GM12878 (cell line): ENCODE data around the gene KCTD16. TPM values are rescaled to one million over a fixed set of nuclear protein-coding genes. Genes with fewer than 3 reads are reported as not detected.

Experiments
- ATAC-seq: fragments of 200-7000 bp; cut with Tn5 transposase; 3 replicates; pipeline ENCODE4 v1.9.1; 2020; ENCODE audit warnings: mild to moderate bottlenecking, moderate library complexity
- BruUV-seq: library from RNA; stranded (reverse); fragments of 400-500 nt; replicated peaks from 2 replicates; lab custom pipeline; 2021; lab: Mats Ljungman, UMichigan
- CTCF ChIA-PET: fragments of 300-600 bp; sonication (Branson Sonifier 250); formaldehyde crosslinking; extraction: SDS; loops from one replicate; lab custom pipeline; 2021; ENCODE audit warnings: inconsistent platforms; lab: Yijun Ruan, JAX
- POLR2A ChIA-PET: fragments of 350-600 bp; formaldehyde crosslinking; extraction: SDS; loops from one replicate; lab custom pipeline; 2021; ENCODE audit warnings: inconsistent platforms; lab: Charles Lee
- RAD21 ChIA-PET: fragments of 300-600 bp; sonication (Branson Sonifier 250); formaldehyde crosslinking; loops from one replicate; lab custom pipeline; 2023; ENCODE audit warnings: antibody characterized with exemption; ENCODE audit not compliant: unreplicated experiment; lab: Charles Lee
- SMC1A ChIA-PET: fragments of 300-600 bp; sonication (Branson Sonifier 250); formaldehyde crosslinking; loops from one replicate; lab custom pipeline; 2023; ENCODE audit not compliant: unreplicated experiment, uncharacterized antibody; lab: Charles Lee
- DNase-seq: peaks from one replicate; pipeline ENCODE4 v3.0.0-alpha.2; 2011; ENCODE audit warnings: low read depth, low spot score
- FAIRE-seq: peaks from 3 replicates; lab custom pipeline; 2011; peaks lifted over from hg19 to GRCh38; lab: Jason Lieb, UNC
- H2AFZ ChIP-seq: 2 replicates; pipeline ENCODE4 v1.6.0; 2011; ENCODE audit warnings: low read depth, low read length, control low read depth; ENCODE audit not compliant: control insufficient read depth
- H3K27ac ChIP-seq: 2 replicates; pipeline ENCODE4 v1.5.1; 2011; ENCODE audit warnings: control low read depth; ENCODE audit not compliant: control insufficient read depth, insufficient read depth
- H3K27me3 ChIP-seq, 2 experiments: replicated peaks in 1 of 2; 2 replicates each; pipeline versions ENCODE4 v1.6.0 to v1.6.1; 2011; ENCODE audit warnings: low read length in 1 of 2; ENCODE audit not compliant: control insufficient read depth in 2 of 2, insufficient read depth in 2 of 2
- H3K36me3 ChIP-seq, 2 experiments: 2 replicates each; pipeline ENCODE4 v1.5.1; 2011; ENCODE audit warnings: low read length in 1 of 2; ENCODE audit not compliant: control insufficient read depth in 2 of 2, insufficient read depth in 2 of 2
- H3K4me1 ChIP-seq: 2 replicates; pipeline ENCODE4 v1.6.1; 2011; ENCODE audit warnings: mild to moderate bottlenecking, low read length, moderate library complexity, mixed read lengths; ENCODE audit not compliant: control insufficient read depth, insufficient read depth
- H3K4me2 ChIP-seq: 2 replicates; pipeline ENCODE4 v1.6.0; 2011; ENCODE audit warnings: control low read depth; ENCODE audit not compliant: control insufficient read depth, insufficient read depth
- H3K4me3 ChIP-seq: fragments of 200-600 bp; sonication (generic); 2 replicates; pipeline ENCODE4 v1.5.1; 2016
- H3K79me2 ChIP-seq: 2 replicates; pipeline ENCODE4 v1.6.0; 2011; ENCODE audit warnings: low read length; ENCODE audit not compliant: control insufficient read depth, insufficient read depth
- H3K9ac ChIP-seq: 2 replicates; pipeline ENCODE4 v1.8.0; 2011; ENCODE audit warnings: low read length, control low read depth, mixed read lengths; ENCODE audit not compliant: control insufficient read depth, insufficient read depth
- H3K9me3 ChIP-seq: replicated peaks from 3 replicates; pipeline ENCODE4 v1.5.1; 2011; ENCODE audit warnings: mild to moderate bottlenecking, low read length; ENCODE audit not compliant: control insufficient read depth, insufficient read depth
- H4K20me1 ChIP-seq: 2 replicates; pipeline ENCODE4 v1.6.0; 2011; ENCODE audit not compliant: control insufficient read depth, insufficient read depth
- ATF7 ChIP-seq: fragments of 450-650 bp; IDR thresholded peaks from 2 replicates; pipeline ENCODE4 v1.6.1; 2016; ENCODE audit warnings: low read depth, mild to moderate bottlenecking
- FOXM1 ChIP-seq: IDR thresholded peaks from 2 replicates; pipeline ENCODE4 v1.6.1; 2012; ENCODE audit warnings: low read depth, mild to moderate bottlenecking, inconsistent platforms, low read length, moderate library complexity
- HDGF ChIP-seq: fragments of 450-650 bp; IDR thresholded peaks from 2 replicates; pipeline ENCODE4 v1.6.1; 2016; ENCODE audit warnings: antibody characterized with exemption
- IKZF2 ChIP-seq, 2 experiments: fragments of 450-650 bp; IDR thresholded peaks; 2 replicates each; pipeline ENCODE4 v1.6.1; 2017; ENCODE audit warnings: mild to moderate bottlenecking in 2 of 2, moderate library complexity in 2 of 2
- KDM1A ChIP-seq: fragments of 200-600 bp; sonication (generic); IDR thresholded peaks from 2 replicates; pipeline ENCODE4 v1.6.1; 2016; ENCODE audit warnings: borderline replicate concordance
- NFIC ChIP-seq: IDR thresholded peaks from 2 replicates; pipeline ENCODE4 v1.6.1; 2012; ENCODE audit warnings: low read depth, mild to moderate bottlenecking, inconsistent platforms, low read length, moderate library complexity
- NFYB ChIP-seq: IDR thresholded peaks from 2 replicates; pipeline ENCODE4 v1.6.1; 2011; ENCODE audit warnings: low read depth, mild to moderate bottlenecking, low read length, improper control_type of control experiment, moderate library complexity; ENCODE audit not compliant: insufficient read depth
- SP1 ChIP-seq: IDR thresholded peaks from one replicate; pipeline ENCODE4 v1.6.1; 2011; ENCODE audit warnings: low read depth, low read length
- ZBED1 ChIP-seq: IDR thresholded peaks from 2 replicates; pipeline ENCODE4 v1.6.1; 2016; ENCODE audit warnings: borderline replicate concordance
- WGBS: methylation state at CpG from one replicate; pipeline ENCODE4 v1.1.6; 2016; ENCODE audit warnings: low lambda C conversion rate; ENCODE audit not compliant: insufficient replicate concordance, insufficient coverage; ENCODE audit errors: missing lambda C conversion rate; 5-methylcytosine and 5-hydroxymethylcytosine counted together
- in situ Hi-C: fragments of 300-500 bp; cut with MboI; formaldehyde crosslinking; loops from 9 replicates; pipeline ENCODE4 v1.14.3; 2018; ENCODE audit warnings: mixed read lengths
- intact Hi-C: fragments of 100-400 bp; cut with micrococcal nuclease; formaldehyde crosslinking; loops from one replicate; pipeline ENCODE4 v1.14.2; 2022; ENCODE audit not compliant: unreplicated experiment
- polyA plus RNA-seq, 11 experiments: library from polyadenylated mRNA; depleted of rRNA in 4 of 11; unstranded in 6 of 11; stranded (reverse) in 5 of 11; fragments of >200 nt; fragmentation: Nextera tagmentation in 4 of 11; fragmentation: Illumina TruSeq in 1 of 11; extraction: Ambion mirVana in 4 of 11; extraction: Trizol in 1 of 11; gene quantifications; 1 replicate in 1 of 11; 2 replicates in 10 of 11; pipeline versions ENCODE4 v1.2.1 to v1.2.3, GENCODE V29; 2011 to 2016; ENCODE audit warnings: inconsistent platforms in 2 of 11, missing spikeins in 2 of 11, low read depth in 1 of 11
- total RNA-seq, 4 experiments: library from RNA; depleted of rRNA in 3 of 4; stranded (reverse); fragments of >200 nt in 3 of 4; fragmentation: Illumina TruSeq in 1 of 4; extraction: Trizol in 1 of 4; gene quantifications; 2 replicates each; pipeline versions ENCODE4 v1.2.1 to v1.2.3, GENCODE V29; 2013 to 2021
- TF ChIP-seq, protein P1 (sequence below): fragments of 450-650 bp; IDR thresholded peaks from 2 replicates; pipeline ENCODE4 v1.6.1; 2017; ENCODE audit warnings: mild to moderate bottlenecking, moderate library complexity

The KCTD16 gene
- total and polyA plus RNA-seq, 10 of the 15 experiments (the other 5 are each of a cell fraction or from before 2014, with no cell fraction given): 0.03 to 0.10 (median 0.06) TPM; not detected in 3

DNA sequence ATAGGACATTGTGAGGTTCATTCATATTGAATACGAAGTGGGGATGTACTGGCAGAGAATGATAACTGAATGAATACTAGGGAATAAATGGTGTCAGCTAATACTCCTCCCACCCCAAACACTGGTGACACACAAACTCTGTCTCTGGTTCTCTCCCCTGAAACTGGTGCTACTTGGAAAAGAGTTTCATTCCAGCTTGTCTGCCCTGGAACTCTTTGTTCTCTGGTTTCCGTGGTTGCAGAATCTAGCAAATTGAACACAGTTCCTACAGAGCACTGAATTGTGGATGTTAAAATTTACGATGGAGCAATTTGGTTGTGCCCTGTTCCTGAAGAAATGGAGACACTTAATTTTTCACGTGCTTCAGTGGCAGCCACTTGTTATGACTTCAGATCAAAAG is 181.7 kb downstream of the KCTD16 start (continued):
- TF ChIP-seq, protein P1, sequence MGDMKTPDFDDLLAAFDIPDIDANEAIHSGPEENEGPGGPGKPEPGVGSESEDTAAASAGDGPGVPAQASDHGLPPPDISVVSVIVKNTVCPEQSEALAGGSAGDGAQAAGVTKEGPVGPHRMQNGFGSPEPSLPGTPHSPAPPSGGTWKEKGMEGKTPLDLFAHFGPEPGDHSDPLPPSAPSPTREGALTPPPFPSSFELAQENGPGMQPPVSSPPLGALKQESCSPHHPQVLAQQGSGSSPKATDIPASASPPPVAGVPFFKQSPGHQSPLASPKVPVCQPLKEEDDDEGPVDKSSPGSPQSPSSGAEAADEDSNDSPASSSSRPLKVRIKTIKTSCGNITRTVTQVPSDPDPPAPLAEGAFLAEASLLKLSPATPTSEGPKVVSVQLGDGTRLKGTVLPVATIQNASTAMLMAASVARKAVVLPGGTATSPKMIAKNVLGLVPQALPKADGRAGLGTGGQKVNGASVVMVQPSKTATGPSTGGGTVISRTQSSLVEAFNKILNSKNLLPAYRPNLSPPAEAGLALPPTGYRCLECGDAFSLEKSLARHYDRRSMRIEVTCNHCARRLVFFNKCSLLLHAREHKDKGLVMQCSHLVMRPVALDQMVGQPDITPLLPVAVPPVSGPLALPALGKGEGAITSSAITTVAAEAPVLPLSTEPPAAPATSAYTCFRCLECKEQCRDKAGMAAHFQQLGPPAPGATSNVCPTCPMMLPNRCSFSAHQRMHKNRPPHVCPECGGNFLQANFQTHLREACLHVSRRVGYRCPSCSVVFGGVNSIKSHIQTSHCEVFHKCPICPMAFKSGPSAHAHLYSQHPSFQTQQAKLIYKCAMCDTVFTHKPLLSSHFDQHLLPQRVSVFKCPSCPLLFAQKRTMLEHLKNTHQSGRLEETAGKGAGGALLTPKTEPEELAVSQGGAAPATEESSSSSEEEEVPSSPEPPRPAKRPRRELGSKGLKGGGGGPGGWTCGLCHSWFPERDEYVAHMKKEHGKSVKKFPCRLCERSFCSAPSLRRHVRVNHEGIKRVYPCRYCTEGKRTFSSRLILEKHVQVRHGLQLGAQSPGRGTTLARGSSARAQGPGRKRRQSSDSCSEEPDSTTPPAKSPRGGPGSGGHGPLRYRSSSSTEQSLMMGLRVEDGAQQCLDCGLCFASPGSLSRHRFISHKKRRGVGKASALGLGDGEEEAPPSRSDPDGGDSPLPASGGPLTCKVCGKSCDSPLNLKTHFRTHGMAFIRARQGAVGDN: no peak
- TF ChIP-seq FOXM1: no peak
- TF ChIP-seq SP1: no peak
- TF ChIP-seq HDGF: no peak
- TF ChIP-seq, all 136 proteins: peak for 0

DNA sequence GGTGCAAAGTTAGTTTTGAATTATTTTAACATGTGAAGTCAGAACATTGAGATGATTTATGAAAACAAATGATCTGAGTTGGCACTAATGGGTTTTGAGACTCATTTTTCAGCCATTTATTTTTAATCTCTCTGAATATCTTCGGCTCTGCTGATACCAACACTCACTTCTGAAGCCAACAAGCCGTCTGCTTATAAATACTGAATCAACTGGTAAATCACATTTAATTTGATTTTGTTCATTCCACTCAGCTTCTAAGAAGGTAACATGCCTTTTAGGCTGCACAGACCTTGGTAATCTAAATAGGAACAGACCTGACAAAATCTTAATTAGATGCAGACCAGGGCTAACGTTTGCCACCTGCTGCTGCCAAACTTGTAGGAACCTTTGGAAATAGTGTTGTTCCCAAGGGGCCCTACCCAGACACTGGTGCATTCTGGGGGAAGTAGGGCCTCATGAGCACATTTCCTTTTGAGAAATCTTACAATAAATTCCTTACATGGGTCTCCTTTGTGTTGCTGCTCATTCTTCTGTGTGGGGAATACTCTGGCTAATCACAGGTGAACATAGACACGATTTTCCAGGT is 182.2 kb downstream of the KCTD16 start:
- CTCF ChIA-PET: no interaction called here
- Histone ChIP-seq H3K36me3 (no peaks in the 10 kb centered on the region), H3K79me2 (no peaks in the 10 kb centered on the region), H4K20me1 (no peaks in the 10 kb centered on the region), H3K4me1 (no peaks in the 10 kb centered on the region), H3K27ac (no peak overlapping the region), H2AFZ (no peak overlapping the region), H3K9me3 (no peaks in the 10 kb centered on the region), H3K4me3 (no peak overlapping the region), H3K27me3 (no peaks in the 10 kb centered on the region), H3K9ac (no peak overlapping the region), H3K4me2 (no peak overlapping the region)
- ATAC-seq: no peak
- SMC1A ChIA-PET: no interaction called here
- BruUV-seq: no TSS peak
- RAD21 ChIA-PET: no interaction called here
- TF ChIP-seq NFYB (no peak), IKZF2 (IDR thresholded peaks at IDR 0.05) (no peak), KDM1A (no peak), ZBED1 (no peak), ATF7 (no peak), NFIC (no peak)
- intact Hi-C loops (no loop called here), in situ Hi-C loops (no loop called here)
- POLR2A ChIA-PET: no interaction called here
- DNase-seq: no peak
- FAIRE-seq: no peak
- 1% methylated on average over 4 of the region's 4 CpGs for WGBS
